Breast epithelium (tissue), 4 donors: ENCODE results near the gene PDZRN3. TPM values are rescaled to one million over a fixed set of nuclear protein-coding genes. Genes with fewer than 3 reads are reported as not detected.

Source experiments
- DNase-seq, 2 donors: peaks; one replicate each; pipeline ENCODE4 v3.0.0-alpha.2; 2019; ENCODE audit warnings: low spot score in 2 of 2
- H3K27ac ChIP-seq, 2 donors: fragments of 200-600 bp; sonication (generic) in 1 of 2; one replicate each; pipeline ENCODE4 v1.5.1; 2016 to 2019; ENCODE audit warnings: mild to moderate bottlenecking in 1 of 2
- H3K27me3 ChIP-seq, 2 donors: fragments of 200-600 bp; sonication (generic) in 1 of 2; one replicate each; pipeline versions ENCODE4 v1.5.1 to v1.6.0; 2017 to 2019; ENCODE audit warnings: control low read depth in 1 of 2, mild to moderate bottlenecking in 1 of 2
- H3K36me3 ChIP-seq: fragments of 200-600 bp; one replicate; pipeline ENCODE4 v1.5.1; 2019
- H3K4me1 ChIP-seq, 2 donors: fragments of 200-600 bp; sonication (generic); one replicate each; pipeline ENCODE4 v1.5.1; 2016 to 2019; ENCODE audit warnings: control low read depth in 1 of 2
- H3K4me3 ChIP-seq, 3 donors: fragments of 200-600 bp; sonication (generic); 1 replicate in 2 of 3; 2 replicates in 1 of 3; pipeline ENCODE4 v1.5.1; 2016 to 2019; ENCODE audit warnings: mild to moderate bottlenecking in 3 of 3, moderate library complexity in 2 of 3
- H3K9me3 ChIP-seq, 2 donors: fragments of 200-600 bp; sonication (generic) in 1 of 2; one replicate each; pipeline ENCODE4 v1.5.1; 2016 to 2019; ENCODE audit warnings: control low read depth in 1 of 2
- POLR2A ChIP-seq: fragments of 450-650 bp; IDR thresholded peaks from one replicate; pipeline ENCODE4 v1.6.1; 2016; ENCODE audit warnings: antibody characterized with exemption, mild to moderate bottlenecking, moderate library complexity
- POLR2AphosphoS5 ChIP-seq, 3 donors: sonication (generic); formaldehyde crosslinking; IDR thresholded peaks; one replicate each; pipeline ENCODE4 v1.6.1; 2017; ENCODE audit warnings: antibody characterized with exemption in 3 of 3
- intact Hi-C: fragments of 100-400 bp; cut with DNase I; formaldehyde crosslinking; loops from one replicate; pipeline ENCODE4 v1.15.1; 2023; ENCODE audit warnings: low total_unique reads
- total RNA-seq, 3 donors: library from RNA; depleted of rRNA; stranded (reverse); fragments of >200 nt; gene quantifications; one replicate each; pipeline ENCODE4 v1.1.0, GENCODE V29; 2016
- TF ChIP-seq, protein P1 (sequence below), 3 donors: fragments of 450-650 bp; IDR thresholded peaks; one replicate each; pipeline ENCODE4 v1.5.1; 2016 to 2017; ENCODE audit warnings: antibody characterized with exemption in 3 of 3, mild to moderate bottlenecking in 3 of 3, moderate library complexity in 3 of 3

PDZRN3 gene
- total RNA-seq, 3 donors from 2014 or later: 36.0 to 79.6 (median 37.6) TPM

DNA sequence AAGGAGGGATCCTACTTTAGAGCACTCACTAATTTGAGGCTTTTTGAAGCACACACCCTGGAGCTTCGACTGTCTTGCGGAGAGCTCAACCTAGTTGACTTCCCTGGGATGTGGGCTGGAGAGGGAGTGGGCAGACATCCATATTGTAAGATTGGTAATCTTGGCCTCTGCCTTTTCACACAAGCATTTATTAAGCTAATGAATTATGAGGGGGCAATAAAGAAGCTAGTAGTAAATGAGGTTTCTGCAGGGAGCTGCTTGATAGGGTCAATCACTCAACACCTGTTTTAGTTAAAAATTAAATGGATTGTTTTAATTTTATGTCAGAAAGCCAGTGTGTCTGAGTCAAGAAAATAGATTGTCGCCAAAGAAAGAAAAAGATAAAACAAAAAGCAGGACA is 76.3 kb downstream of the PDZRN3 start:
- intact Hi-C loops: loop anchor here (2.0 kb wide), 1 partner anchor 26 kb away; no protein-coding TSS in a partner anchor
- Histone ChIP-seq H3K27me3 (no peaks in the 10 kb centered on the region), H3K4me3 (no peak overlapping the region), H3K9me3 (no peaks in the 10 kb centered on the region), H3K27ac (peak overlapping the region; percentile 77 to 92), H3K4me1 (no peaks in the 10 kb centered on the region), H3K36me3 (no peaks in the 10 kb centered on the region)
- no peak for DNase-seq
- no peak for TF ChIP-seq POLR2A
- no peak for TF ChIP-seq POLR2AphosphoS5 (IDR thresholded peaks at IDR 0.05)
- TF ChIP-seq, protein P1, sequence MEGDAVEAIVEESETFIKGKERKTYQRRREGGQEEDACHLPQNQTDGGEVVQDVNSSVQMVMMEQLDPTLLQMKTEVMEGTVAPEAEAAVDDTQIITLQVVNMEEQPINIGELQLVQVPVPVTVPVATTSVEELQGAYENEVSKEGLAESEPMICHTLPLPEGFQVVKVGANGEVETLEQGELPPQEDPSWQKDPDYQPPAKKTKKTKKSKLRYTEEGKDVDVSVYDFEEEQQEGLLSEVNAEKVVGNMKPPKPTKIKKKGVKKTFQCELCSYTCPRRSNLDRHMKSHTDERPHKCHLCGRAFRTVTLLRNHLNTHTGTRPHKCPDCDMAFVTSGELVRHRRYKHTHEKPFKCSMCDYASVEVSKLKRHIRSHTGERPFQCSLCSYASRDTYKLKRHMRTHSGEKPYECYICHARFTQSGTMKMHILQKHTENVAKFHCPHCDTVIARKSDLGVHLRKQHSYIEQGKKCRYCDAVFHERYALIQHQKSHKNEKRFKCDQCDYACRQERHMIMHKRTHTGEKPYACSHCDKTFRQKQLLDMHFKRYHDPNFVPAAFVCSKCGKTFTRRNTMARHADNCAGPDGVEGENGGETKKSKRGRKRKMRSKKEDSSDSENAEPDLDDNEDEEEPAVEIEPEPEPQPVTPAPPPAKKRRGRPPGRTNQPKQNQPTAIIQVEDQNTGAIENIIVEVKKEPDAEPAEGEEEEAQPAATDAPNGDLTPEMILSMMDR (IDR thresholded peaks at IDR 0.05): no peak

DNA sequence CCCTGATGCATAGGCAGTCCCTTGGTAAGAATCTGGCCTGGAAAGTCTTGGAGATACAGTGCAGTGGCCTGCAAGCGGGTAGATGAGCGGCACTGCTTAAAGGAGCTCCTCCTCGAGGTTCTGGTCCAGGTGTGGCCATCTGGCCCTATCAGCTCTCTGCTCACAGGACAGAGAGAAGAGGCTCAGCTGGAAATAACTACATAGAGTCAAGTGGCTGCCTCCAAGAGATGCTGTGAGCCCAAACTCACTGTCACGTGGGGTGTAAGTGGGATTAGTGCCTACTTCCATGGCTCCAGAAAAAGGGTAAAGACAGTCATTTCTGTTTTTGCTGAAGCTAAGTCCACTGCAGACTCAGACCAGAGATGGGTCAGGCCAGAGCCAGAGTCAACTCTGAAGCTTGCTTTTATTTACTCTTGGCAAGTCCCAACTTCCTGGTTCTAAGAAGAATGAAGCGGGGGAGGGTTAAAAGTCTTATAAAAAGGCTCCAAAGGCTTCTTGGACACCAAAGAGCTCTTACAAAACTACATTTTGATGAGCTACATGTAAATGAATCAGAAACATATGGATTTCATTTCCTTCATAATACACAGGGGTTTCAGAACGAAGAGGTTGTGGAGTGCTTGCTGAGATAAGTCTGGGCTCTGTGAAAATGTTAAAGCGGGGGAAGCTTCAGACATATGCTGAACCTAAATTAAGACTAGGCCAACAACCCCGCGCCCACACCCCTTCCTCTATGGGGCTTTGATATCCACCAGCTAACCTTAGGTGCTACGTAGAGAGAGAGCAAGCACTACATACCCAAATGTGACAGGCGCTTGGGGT is 77.1 kb downstream of the PDZRN3 start:
- H3K9me3 ChIP-seq: no peaks in the 10 kb centered on the region
- TF ChIP-seq POLR2AphosphoS5 (IDR thresholded peaks at IDR 0.05) (no peak), POLR2A (no peak)
- TF ChIP-seq, protein P1 (IDR thresholded peaks at IDR 0.05): no peak
- intact Hi-C loops: loop anchor here (2.0 kb wide), 1 partner anchor 25 kb away; no protein-coding TSS in a partner anchor
- DNase-seq: no peak
- no peaks in the 10 kb centered on the region for H3K36me3 ChIP-seq
- H3K27ac ChIP-seq: peak overlapping the region; percentile 77 to 92
- H3K4me1 ChIP-seq: peaks cover 0 to 3% of the 10 kb centered on the region in 2 donors
- peak overlapping the region in 1 of 3 donors; percentile 24 for H3K4me3 ChIP-seq
- no peaks in the 10 kb centered on the region for H3K27me3 ChIP-seq

DNA sequence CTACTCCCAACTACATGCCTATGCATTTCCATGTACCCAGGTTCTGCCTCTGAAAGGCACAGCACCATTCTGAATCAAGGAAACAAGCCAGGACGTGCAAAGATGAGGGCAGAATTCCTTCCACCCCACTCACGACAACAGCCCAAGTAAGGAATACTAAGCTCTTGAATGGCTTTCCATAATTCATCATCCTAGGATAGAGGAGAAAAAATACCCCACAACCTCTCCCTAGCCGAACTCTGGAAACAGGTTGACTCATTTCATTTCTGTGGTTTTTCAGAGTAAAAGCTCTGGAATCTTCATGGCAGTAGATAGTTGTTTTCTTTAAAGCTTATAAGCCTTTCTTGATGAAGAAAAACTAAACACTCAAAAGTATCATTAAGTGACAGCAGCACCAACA is 77.8 kb downstream of the PDZRN3 start:
- H3K36me3 ChIP-seq: no peaks in the 10 kb centered on the region
- H3K27ac ChIP-seq: peak overlapping the region; percentile 77 to 92
- H3K4me1 ChIP-seq: peaks cover 0 to 9% of the 10 kb centered on the region in 2 donors
- intact Hi-C loops: no loop called here
- TF ChIP-seq POLR2AphosphoS5 (IDR thresholded peaks at IDR 0.05): no peak
- TF ChIP-seq, protein P1 (IDR thresholded peaks at IDR 0.05): no peak
- no peak for TF ChIP-seq POLR2A
- H3K4me3 ChIP-seq: no peak overlapping the region
- no peaks in the 10 kb centered on the region for H3K9me3 ChIP-seq
- no peaks in the 10 kb centered on the region for H3K27me3 ChIP-seq
- peak in 1 of 2 donors; percentile 23 for DNase-seq

DNA sequence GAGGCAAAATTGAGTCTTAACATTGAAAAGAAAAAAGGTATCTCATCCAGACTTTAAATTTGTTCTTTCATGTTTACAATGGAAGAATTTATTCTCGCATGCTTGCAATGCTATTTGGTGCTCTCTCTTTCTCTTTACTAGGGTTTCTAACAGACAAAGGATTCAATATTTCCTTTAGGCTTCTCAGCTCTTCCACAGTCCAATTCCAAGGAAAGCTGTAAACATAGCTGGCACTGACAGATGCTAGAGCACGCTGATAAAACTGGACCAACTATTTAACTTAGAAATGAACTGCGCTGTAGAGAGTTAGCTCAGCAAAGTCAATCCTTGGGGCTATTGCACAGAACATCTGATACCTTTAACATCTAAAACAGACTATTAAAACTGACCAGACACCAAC is 81.3 kb downstream of the PDZRN3 start:
- intact Hi-C loops: no loop called here
- DNase-seq: no peak
- Histone ChIP-seq H3K4me3 (no peak overlapping the region), H3K4me1 (peaks cover 0 to 14% of the 10 kb centered on the region in 2 donors), H3K27ac (peak overlapping the region; percentile 20 to 54), H3K9me3 (no peaks in the 10 kb centered on the region), H3K36me3 (no peaks in the 10 kb centered on the region), H3K27me3 (no peaks in the 10 kb centered on the region)
- no peak for TF ChIP-seq POLR2AphosphoS5 (IDR thresholded peaks at IDR 0.05)
- TF ChIP-seq, protein P1 (IDR thresholded peaks at IDR 0.05): no peak

DNA sequence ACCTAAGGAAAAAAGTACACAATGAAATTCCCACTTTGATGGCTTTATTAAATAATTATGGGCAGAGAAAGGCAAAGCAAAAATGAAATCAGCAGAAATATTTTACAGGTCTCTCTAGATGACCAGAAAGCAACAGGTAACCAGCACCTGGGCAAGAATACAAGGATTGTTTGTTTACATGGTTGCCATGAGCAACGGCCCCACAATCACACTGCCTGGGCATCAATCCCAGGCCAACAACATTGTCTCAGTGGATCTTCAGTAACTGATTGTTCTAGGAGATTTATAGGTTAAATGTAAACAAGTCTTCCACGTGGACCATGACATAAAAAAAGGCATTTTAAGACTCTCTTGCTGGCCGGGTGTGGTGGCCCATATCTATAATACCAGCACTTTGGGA is 82.6 kb downstream of the PDZRN3 start:
- Histone ChIP-seq H3K4me3 (no peak overlapping the region), H3K9me3 (no peaks in the 10 kb centered on the region), H3K27me3 (no peaks in the 10 kb centered on the region), H3K4me1 (peaks cover 0 to 14% of the 10 kb centered on the region in 2 donors), H3K36me3 (no peaks in the 10 kb centered on the region), H3K27ac (peak overlapping the region; percentile 38 to 60)
- intact Hi-C loops: no loop called here
- DNase-seq: peak; percentile 42 to 71
- peak in 1 of 3 donors; percentile 21 for TF ChIP-seq POLR2AphosphoS5 (IDR thresholded peaks at IDR 0.05)
- TF ChIP-seq, protein P1 (IDR thresholded peaks at IDR 0.05): no peak
